AG10803 (cell line): Measurements from ENCODE around the gene ZNF432.

Experiments used
- DNase-seq: peaks from one replicate; pipeline ENCODE4 v3.0.0; 2010; ENCODE audit warnings: low read depth
- H3K4me3 ChIP-seq: 2 replicates; pipeline ENCODE4 v1.5.1; 2011; ENCODE audit warnings: mild to moderate bottlenecking, low read length, control low read depth
- CTCF ChIP-seq: conservative IDR thresholded peaks from 2 replicates; pipeline ENCODE4 v1.5.1; 2011; ENCODE audit warnings: mild to moderate bottlenecking, low read length, control low read depth, inconsistent platforms

ZNF432 gene

GRCh38 chr19:52022193-52022592, 26.4 kb downstream of the ZNF432 start:
- no peak for TF ChIP-seq CTCF
- no peak for DNase-seq
- no peak overlapping the region for H3K4me3 ChIP-seq

GRCh38 chr19:52020506-52020905, 28.1 kb downstream of the ZNF432 start:
- DNase-seq, result no peak
- no peak for TF ChIP-seq CTCF

GRCh38 chr19:52010674-52011073, 38.0 kb downstream of the ZNF432 start:
- no peak for TF ChIP-seq CTCF
- DNase-seq, result no peak
- H3K4me3 ChIP-seq, result no peak overlapping the region

More at GRCh38 chr19:52020506-52020905, 28.1 kb downstream of the ZNF432 start:
- no peak overlapping the region for H3K4me3 ChIP-seq

- TF ChIP-seq CTCF, result no peak
- DNase-seq, result peak; percentile 80
- H3K4me3 ChIP-seq, result peak within 1 kb of the TSS; percentile 97
These were observed 40.7 kb downstream of the ZNF432 start, which contains the start of gene ZNF615 for GRCh38 chr19:52007806-52008557. TSS of gene ZNF615 (minus strand) at chr19:52008211. CDS start at chr19:52003711, 4,500 bp downstream.

GRCh38 chr19:52007451-52007805, 41.2 kb downstream of the ZNF432 start:
- peak; percentile 5 for DNase-seq
- H3K4me3 ChIP-seq, result peak overlapping the region; percentile 97
- TF ChIP-seq CTCF, result no peak

GRCh38 chr19:51994048-51994644, 54.5 kb downstream of the ZNF432 start:
- H3K4me3 ChIP-seq, result no peak overlapping the region
- TF ChIP-seq CTCF, result no peak
- no peak for DNase-seq

- TF ChIP-seq CTCF, result no peak
- H3K4me3 ChIP-seq, result no peak overlapping the region
- no peak for DNase-seq
These were observed 55.2 kb downstream of the ZNF432 start for GRCh38 chr19:51993422-51993821.
